Ovary (tissue), 3 donors: ENCODE results near the gene ATP5F1C.

Experiments
- CTCF ChIP-seq, 3 donors: fragments of 450-650 bp in 2 of 3; fragments of 200-600 bp in 1 of 3; IDR thresholded peaks; one replicate each; pipeline versions ENCODE4 v1.5.1 to v1.8.0; 2016 to 2022; ENCODE audit warnings: antibody characterized with exemption in 3 of 3, mild to moderate bottlenecking in 1 of 3
- POLR2A ChIP-seq: fragments of 450-650 bp; IDR thresholded peaks from one replicate; pipeline ENCODE4 v1.6.1; 2017; ENCODE audit warnings: antibody characterized with exemption, mild to moderate bottlenecking, moderate library complexity
- donor health status: DM: no; HTN: no; CAD: no.

DNA sequence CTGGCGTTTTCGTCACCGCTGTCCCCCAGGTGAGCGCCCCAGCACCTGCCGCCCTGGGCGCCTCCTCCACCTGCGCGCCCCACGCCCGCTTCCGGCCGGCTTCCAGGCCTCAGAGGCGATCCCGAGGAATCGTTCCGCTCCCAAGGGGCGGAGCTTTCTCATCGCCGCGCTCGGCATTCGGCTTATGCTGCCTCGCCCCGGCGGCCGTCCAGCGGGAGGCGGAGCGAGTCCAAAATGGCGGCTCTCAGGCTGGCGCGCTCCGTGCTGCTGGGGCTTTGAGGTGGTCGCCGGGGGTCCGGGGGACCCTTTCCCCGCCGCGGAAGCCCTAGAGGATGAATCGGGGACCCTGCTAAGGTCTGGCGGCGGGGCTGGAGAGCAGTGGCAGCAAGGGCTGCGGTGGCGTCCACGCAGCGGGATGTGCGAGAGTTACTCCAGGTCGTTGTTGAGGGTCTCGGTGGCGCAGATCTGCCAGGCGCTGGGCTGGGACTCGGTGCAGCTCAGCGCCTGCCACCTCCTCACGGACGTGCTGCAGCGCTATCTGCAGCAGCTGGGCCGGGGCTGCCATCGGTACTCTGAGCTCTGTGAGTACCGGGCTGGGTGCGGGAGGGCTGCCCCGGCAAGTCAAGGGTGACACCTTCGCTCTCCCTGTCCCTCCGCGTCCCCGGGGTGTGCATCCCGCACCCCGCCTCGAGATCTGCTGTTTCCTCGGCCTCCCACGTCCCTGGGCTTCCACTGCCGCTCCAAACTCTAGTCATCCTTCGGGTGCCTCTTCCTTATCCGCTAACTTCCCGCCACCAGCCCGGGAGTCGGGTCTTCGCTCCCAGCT lies 30.5 kb downstream of the ATP5F1C start, which contains the start of gene TAF3:
- TF ChIP-seq CTCF (IDR thresholded peaks at IDR 0.05): no peak
- no peak for TF ChIP-seq POLR2A
